ENCODE results near the gene ANO8.
"Not testable (repeated sequence)": the region's sequence is repeated elsewhere in the genome, so short reads cannot be mapped to it uniquely, and the experiment has no call there.

The ANO8 gene

GRCh38 chr19:17296273-17296672, 38.4 kb downstream of the ANO8 start:
- no peak overlapping the region for H3K27ac ChIP-seq (ENCODE audit: low read length)
- no peak overlapping the region for H3K4me3 ChIP-seq (ENCODE audit: low read length)
- H3K9me3 ChIP-seq (ENCODE audit: control insufficient read depth, insufficient read depth, low read length) = no peaks in the 10 kb centered on the region
- 0 out of 2 replicates have a peak, but pooled peaks cover 5% of the 10 kb centered on the region for H3K4me1 ChIP-seq (ENCODE audit: control insufficient read depth, insufficient read depth, low read length)
- no peak for DNase-seq (ENCODE audit: low read depth, low spot score)
- H3K36me3 ChIP-seq (ENCODE audit: control insufficient read depth, insufficient read depth, low read length) = peaks cover 10% of the 10 kb centered on the region
- no CpG with 5 or more reads among the region's 4 CpGs for WGBS (ENCODE audit: insufficient coverage, insufficient read length)
- no peaks in the 10 kb centered on the region for H3K27me3 ChIP-seq (ENCODE audit: control insufficient read depth, insufficient read depth, low read length)

GRCh38 chr19:17295551-17295950, 39.1 kb downstream of the ANO8 start:
- H3K27ac ChIP-seq (ENCODE audit: low read length); H3K27me3 ChIP-seq (ENCODE audit: control insufficient read depth, insufficient read depth, low read length); DNase-seq (ENCODE audit: low read depth, low spot score); H3K9me3 ChIP-seq (ENCODE audit: control insufficient read depth, insufficient read depth, low read length); H3K4me3 ChIP-seq (ENCODE audit: low read length); H3K36me3 ChIP-seq (ENCODE audit: control insufficient read depth, insufficient read depth, low read length); H3K4me1 ChIP-seq (ENCODE audit: control insufficient read depth, insufficient read depth, low read length): not testable (repeated sequence)
- WGBS (ENCODE audit: insufficient coverage, insufficient read length) = no CpG with 5 or more reads among the region's 6 CpGs

- no peaks in the 10 kb centered on the region for H3K9me3 ChIP-seq (ENCODE audit: control insufficient read depth, insufficient read depth, low read length)
- no peak for DNase-seq (ENCODE audit: low read depth, low spot score)
- H3K4me1 ChIP-seq (ENCODE audit: control insufficient read depth, insufficient read depth, low read length) = 0 out of 2 replicates have a peak, but pooled peaks cover 5% of the 10 kb centered on the region
- H3K4me3 ChIP-seq (ENCODE audit: low read length) = no peak overlapping the region
- H3K36me3 ChIP-seq (ENCODE audit: control insufficient read depth, insufficient read depth, low read length) = peaks cover 6% of the 10 kb centered on the region; the same call in 1 of the 2 replicates
- no peak overlapping the region for H3K27ac ChIP-seq (ENCODE audit: low read length)
- no peaks in the 10 kb centered on the region for H3K27me3 ChIP-seq (ENCODE audit: control insufficient read depth, insufficient read depth, low read length)
- WGBS (ENCODE audit: insufficient coverage, insufficient read length) = no CpG with 5 or more reads among the region's 48 CpGs
Measured at GRCh38 chr19:17294051-17294891, 40.4 kb downstream of the ANO8 start.

DNA sequence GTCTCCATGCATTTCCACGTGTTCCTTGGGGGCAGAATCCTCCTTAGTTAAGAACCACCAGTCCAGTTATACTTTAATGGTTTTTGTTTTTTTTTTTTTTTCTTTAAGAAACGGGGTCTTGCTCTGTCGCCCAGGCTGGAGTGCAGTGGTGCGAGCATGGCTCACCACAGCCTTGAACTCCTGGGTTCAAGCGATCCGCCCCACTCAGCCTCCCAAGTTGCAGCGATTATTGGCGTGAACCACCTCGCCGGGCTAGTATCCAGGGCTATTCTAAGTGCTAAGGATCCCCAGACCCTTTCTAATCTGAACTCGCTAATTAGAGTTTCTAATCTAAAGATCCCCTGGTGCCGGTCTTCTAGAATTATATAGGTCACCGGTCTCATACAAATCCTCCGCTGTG, 41.0 kb downstream of the ANO8 start:
- Histone ChIP-seq H3K27ac (ENCODE audit: low read length) (no peak overlapping the region), H3K4me3 (ENCODE audit: low read length) (no peak overlapping the region), H3K9me3 (ENCODE audit: control insufficient read depth, insufficient read depth, low read length) (no peaks in the 10 kb centered on the region), H3K36me3 (ENCODE audit: control insufficient read depth, insufficient read depth, low read length) (peaks cover 4% of the 10 kb centered on the region; the same call in 1 of the 2 replicates), H3K4me1 (ENCODE audit: control insufficient read depth, insufficient read depth, low read length) (0 out of 2 replicates have a peak, but pooled peaks cover 5% of the 10 kb centered on the region), H3K27me3 (ENCODE audit: control insufficient read depth, insufficient read depth, low read length) (no peaks in the 10 kb centered on the region)
- WGBS (ENCODE audit: insufficient coverage, insufficient read length) = no CpG with 5 or more reads among the region's 14 CpGs
- DNase-seq (ENCODE audit: low read depth, low spot score) = no peak

DNA sequence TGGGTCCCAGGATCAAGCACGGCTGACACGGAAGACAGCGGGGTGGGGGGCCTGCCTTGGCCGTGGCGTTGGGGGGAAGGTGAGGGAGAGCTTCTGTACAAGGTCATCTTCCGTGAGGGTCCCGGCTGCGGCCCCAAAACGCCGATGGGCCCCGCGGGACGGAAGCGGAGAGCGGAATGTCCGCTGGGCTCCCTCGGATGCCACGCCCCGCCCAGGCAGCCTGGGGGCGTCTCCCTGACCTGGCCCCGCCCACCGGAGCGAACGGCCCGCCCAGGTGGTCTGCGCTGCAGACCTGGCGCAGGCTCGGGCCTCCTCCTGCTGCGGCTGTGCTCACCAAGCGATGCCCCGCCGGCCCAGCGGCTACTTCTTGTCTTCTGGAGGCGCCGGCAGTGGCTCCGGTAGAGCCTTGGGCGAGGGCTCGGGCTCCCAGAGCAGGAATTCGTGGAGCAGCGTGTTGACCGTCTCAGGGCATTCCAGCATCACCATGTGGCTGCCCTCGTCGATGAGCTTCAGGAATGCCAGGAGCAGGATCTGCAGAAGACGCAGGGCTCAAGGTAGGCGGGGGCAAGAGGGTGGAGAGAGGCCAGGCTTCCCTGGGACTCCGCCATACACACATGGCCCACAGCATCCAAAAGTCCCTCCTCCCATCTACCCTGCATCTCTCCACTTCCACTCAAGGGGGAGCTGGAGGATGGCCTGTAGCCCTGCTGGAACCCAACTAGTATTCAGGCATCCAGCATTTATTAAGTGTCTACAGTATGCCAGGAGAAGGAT, 42.2 kb downstream of the ANO8 start:
- Histone ChIP-seq H3K4me3 (ENCODE audit: low read length) (peak overlapping the region; percentile 31; the same call in 1 of the 2 replicates), H3K27ac (ENCODE audit: low read length) (no peak overlapping the region), H3K9me3 (ENCODE audit: control insufficient read depth, insufficient read depth, low read length) (no peaks in the 10 kb centered on the region), H3K4me1 (ENCODE audit: control insufficient read depth, insufficient read depth, low read length) (0 out of 2 replicates have a peak, but pooled peaks cover 5% of the 10 kb centered on the region), H3K27me3 (ENCODE audit: control insufficient read depth, insufficient read depth, low read length) (no peaks in the 10 kb centered on the region), H3K36me3 (ENCODE audit: control insufficient read depth, insufficient read depth, low read length) (peaks cover 4% of the 10 kb centered on the region; the same call in 1 of the 2 replicates)
- no peak for DNase-seq (ENCODE audit: low read depth, low spot score)
- no CpG with 5 or more reads among the region's 46 CpGs for WGBS (ENCODE audit: insufficient coverage, insufficient read length)

DNA sequence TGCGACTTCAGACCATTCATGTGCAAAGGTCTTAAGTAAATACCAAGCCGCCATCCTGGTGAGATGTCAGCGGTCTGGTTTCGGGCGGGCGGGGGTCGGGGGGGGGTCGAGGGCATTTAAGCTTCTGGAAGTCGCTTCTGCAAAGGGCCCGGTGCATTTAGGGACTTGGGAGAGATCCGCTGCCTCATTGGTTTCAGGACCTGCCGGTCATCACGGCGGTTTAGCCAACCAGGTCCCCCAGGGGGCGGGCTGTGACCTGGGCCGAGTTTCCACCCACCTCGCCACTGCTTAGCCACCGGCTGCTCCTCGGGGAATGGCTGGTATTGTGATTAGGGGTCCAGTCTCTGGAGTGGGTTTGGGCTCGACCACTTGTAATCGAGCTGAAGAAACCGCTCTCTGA, 45.2 kb downstream of the ANO8 start:
- H3K4me1 ChIP-seq (ENCODE audit: control insufficient read depth, insufficient read depth, low read length) = 0 out of 2 replicates have a peak, but pooled peaks cover 4% of the 10 kb centered on the region
- no CpG with 5 or more reads among the region's 22 CpGs for WGBS (ENCODE audit: insufficient coverage, insufficient read length)
- H3K36me3 ChIP-seq (ENCODE audit: control insufficient read depth, insufficient read depth, low read length) = peaks cover 1% of the 10 kb centered on the region; the same call in 1 of the 2 replicates
- DNase-seq (ENCODE audit: low read depth, low spot score) = no peak
- no peak overlapping the region for H3K27ac ChIP-seq (ENCODE audit: low read length)
- no peak overlapping the region for H3K4me3 ChIP-seq (ENCODE audit: low read length)
- H3K27me3 ChIP-seq (ENCODE audit: control insufficient read depth, insufficient read depth, low read length) = no peaks in the 10 kb centered on the region
- no peaks in the 10 kb centered on the region for H3K9me3 ChIP-seq (ENCODE audit: control insufficient read depth, insufficient read depth, low read length)

DNA sequence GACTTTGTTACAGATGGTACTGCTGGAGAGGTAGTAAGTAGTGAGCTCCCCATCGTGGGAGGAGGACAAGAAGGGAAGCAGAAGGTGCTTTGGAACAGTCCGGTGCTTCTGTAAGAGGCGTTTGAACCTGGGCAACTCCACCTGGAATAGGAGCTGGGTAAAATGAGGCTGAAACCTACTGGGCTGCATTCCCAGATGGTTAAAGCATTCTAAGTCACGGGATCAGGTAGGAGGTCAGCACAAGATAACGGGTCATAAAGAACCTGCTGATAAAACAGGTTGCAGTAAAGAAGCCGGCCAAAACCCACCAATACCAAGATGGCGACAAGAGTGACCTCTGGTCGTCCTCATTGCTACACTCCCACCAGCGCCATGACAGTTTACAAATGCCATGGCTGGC, 47.9 kb downstream of the ANO8 start:
- H3K27ac ChIP-seq (ENCODE audit: low read length) = no peak overlapping the region
- H3K4me3 ChIP-seq (ENCODE audit: low read length) = no peak overlapping the region
- WGBS (ENCODE audit: insufficient coverage, insufficient read length) = no CpG with 5 or more reads among the region's 9 CpGs
- peaks cover 3% of the 10 kb centered on the region; the same call in 1 of the 2 replicates for H3K36me3 ChIP-seq (ENCODE audit: control insufficient read depth, insufficient read depth, low read length)
- DNase-seq (ENCODE audit: low read depth, low spot score) = no peak
- H3K9me3 ChIP-seq (ENCODE audit: control insufficient read depth, insufficient read depth, low read length) = no peaks in the 10 kb centered on the region
- no peaks in the 10 kb centered on the region for H3K27me3 ChIP-seq (ENCODE audit: control insufficient read depth, insufficient read depth, low read length)
- H3K4me1 ChIP-seq (ENCODE audit: control insufficient read depth, insufficient read depth, low read length) = peaks cover under 1% of the 10 kb centered on the region; the same call in 1 of the 2 replicates

DNA sequence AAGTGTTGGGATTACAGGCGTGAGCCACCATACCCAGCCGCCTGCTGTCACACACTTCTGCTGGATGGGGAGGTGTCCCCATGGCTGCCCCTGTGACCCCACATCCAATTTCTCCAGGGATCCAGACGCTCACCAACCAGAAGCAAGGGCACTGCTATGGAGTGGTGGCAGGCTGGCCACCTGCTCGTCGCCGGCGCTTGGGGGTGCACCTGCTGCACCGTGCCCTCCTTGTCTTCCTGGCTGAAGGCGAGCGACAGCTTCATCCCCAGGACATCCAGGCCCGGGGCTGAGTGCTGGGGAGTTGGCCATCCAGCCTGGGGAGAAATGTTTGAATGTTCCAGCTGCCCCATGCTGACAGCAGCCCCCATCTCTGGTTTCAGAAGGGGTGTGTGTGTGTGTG, 48.4 kb downstream of the ANO8 start:
- Histone ChIP-seq H3K27ac (ENCODE audit: low read length) (no peak overlapping the region), H3K4me3 (ENCODE audit: low read length) (no peak overlapping the region), H3K4me1 (ENCODE audit: control insufficient read depth, insufficient read depth, low read length) (no peaks in the 10 kb centered on the region; the same call in 1 of the 2 replicates), H3K9me3 (ENCODE audit: control insufficient read depth, insufficient read depth, low read length) (no peaks in the 10 kb centered on the region), H3K36me3 (ENCODE audit: control insufficient read depth, insufficient read depth, low read length) (peaks cover 3% of the 10 kb centered on the region; the same call in 1 of the 2 replicates), H3K27me3 (ENCODE audit: control insufficient read depth, insufficient read depth, low read length) (no peaks in the 10 kb centered on the region)
- WGBS (ENCODE audit: insufficient coverage, insufficient read length) = no CpG with 5 or more reads among the region's 11 CpGs
- DNase-seq (ENCODE audit: low read depth, low spot score) = no peak

GRCh38 chr19:17285415-17286135, 49.1 kb downstream of the ANO8 start:
- Histone ChIP-seq H3K4me1 (ENCODE audit: control insufficient read depth, insufficient read depth, low read length) (no peaks in the 10 kb centered on the region; the same call in 1 of the 2 replicates), H3K27me3 (ENCODE audit: control insufficient read depth, insufficient read depth, low read length) (no peaks in the 10 kb centered on the region), H3K9me3 (ENCODE audit: control insufficient read depth, insufficient read depth, low read length) (no peaks in the 10 kb centered on the region), H3K27ac (ENCODE audit: low read length) (no peak overlapping the region), H3K36me3 (ENCODE audit: control insufficient read depth, insufficient read depth, low read length) (peaks cover 3% of the 10 kb centered on the region; the same call in 1 of the 2 replicates), H3K4me3 (ENCODE audit: low read length) (no peak overlapping the region)
- DNase-seq (ENCODE audit: low read depth, low spot score) = no peak
- no CpG with 5 or more reads among the region's 18 CpGs for WGBS (ENCODE audit: insufficient coverage, insufficient read length)

GRCh38 chr19:17283504-17283996, 51.1 kb downstream of the ANO8 start:
- Histone ChIP-seq H3K4me3 (ENCODE audit: low read length) (no peak overlapping the region), H3K27me3 (ENCODE audit: control insufficient read depth, insufficient read depth, low read length) (no peaks in the 10 kb centered on the region), H3K4me1 (ENCODE audit: control insufficient read depth, insufficient read depth, low read length) (no peaks in the 10 kb centered on the region; the same call in 1 of the 2 replicates), H3K36me3 (ENCODE audit: control insufficient read depth, insufficient read depth, low read length) (peaks cover 7% of the 10 kb centered on the region), H3K9me3 (ENCODE audit: control insufficient read depth, insufficient read depth, low read length) (no peaks in the 10 kb centered on the region), H3K27ac (ENCODE audit: low read length) (no peak overlapping the region)
- DNase-seq (ENCODE audit: low read depth, low spot score) = no peak
- WGBS (ENCODE audit: insufficient coverage, insufficient read length) = no CpG with 5 or more reads among the region's 7 CpGs
